SKM-1 (cell line): Measurements from ENCODE around the gene SCTR.

ENCODE experiments used
- DNase-seq: peaks from one replicate; lab custom pipeline; 2025; ENCODE audit not compliant: unreplicated experiment; lab: John Stamatoyannopoulos, UW

The SCTR gene

GRCh38 chr2:119475857-119476244 lies 48.4 kb downstream of the SCTR start:
- DNase-seq, result no peak

GRCh38 chr2:119475225-119475856 lies 48.9 kb downstream of the SCTR start:
- no peak for DNase-seq

GRCh38 chr2:119474371-119475224 lies 49.7 kb downstream of the SCTR start:
- no peak for DNase-seq

DNA sequence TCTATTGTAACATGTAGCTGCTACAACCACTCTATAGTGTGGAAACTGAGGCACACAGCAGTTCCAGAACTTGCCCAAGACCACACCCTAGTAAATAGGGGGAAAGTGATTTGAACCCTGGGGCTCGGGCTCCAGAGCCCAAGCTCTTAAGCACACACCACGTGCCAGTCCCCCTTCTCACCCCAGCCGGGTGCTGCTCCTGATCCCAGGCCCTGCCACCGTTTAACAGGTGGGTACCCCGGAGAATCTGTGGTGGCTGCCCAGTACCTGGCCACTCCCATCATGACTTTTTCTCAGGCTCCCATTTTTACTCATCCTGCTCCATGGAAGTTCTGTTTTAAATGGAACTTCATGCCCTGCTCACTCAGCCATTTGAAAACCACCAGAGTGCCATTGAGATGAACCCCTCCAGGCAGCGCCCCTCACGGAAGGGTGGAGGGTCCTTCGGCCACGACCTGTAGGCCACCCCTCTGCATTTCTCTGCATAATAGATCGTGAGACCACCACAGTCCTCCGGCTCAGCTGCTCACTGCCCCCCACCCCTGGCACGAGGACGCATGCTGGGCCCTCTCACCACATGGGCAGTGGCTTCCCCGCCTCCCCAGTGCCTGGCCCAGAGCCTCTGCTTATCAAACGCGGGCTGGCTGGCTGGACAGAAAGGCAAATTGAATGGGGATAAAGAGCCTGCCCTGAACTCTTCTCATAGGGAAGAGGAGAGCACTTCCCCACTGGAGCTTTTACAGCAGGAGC lies 50.5 kb downstream of the SCTR start:
- DNase-seq, result no peak

DNA sequence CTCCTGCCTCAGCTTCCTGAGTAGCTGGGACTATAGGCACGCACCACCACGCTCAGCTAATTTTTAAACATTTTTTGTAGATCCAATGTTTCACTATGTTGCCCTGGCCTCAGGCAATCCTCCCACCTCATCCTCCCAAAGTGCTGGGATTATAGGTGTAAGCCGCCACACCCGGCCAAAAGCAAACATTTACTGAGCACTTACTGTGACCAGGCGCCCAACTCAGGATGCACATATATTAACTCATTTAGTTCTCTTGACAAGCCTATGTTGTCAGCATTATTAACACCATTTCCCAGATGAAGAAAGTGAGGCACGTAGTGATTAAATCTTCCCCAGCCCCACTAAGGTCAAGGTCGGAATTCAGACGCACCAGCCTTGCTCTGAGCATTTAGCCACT lies 51.5 kb downstream of the SCTR start:
- DNase-seq, result no peak

GRCh38 chr2:119469661-119470297 lies 54.5 kb downstream of the SCTR start:
- DNase-seq, result no peak

- DNase-seq, result no peak
These were observed 55.2 kb downstream of the SCTR start for GRCh38 chr2:119469131-119469530.

DNA sequence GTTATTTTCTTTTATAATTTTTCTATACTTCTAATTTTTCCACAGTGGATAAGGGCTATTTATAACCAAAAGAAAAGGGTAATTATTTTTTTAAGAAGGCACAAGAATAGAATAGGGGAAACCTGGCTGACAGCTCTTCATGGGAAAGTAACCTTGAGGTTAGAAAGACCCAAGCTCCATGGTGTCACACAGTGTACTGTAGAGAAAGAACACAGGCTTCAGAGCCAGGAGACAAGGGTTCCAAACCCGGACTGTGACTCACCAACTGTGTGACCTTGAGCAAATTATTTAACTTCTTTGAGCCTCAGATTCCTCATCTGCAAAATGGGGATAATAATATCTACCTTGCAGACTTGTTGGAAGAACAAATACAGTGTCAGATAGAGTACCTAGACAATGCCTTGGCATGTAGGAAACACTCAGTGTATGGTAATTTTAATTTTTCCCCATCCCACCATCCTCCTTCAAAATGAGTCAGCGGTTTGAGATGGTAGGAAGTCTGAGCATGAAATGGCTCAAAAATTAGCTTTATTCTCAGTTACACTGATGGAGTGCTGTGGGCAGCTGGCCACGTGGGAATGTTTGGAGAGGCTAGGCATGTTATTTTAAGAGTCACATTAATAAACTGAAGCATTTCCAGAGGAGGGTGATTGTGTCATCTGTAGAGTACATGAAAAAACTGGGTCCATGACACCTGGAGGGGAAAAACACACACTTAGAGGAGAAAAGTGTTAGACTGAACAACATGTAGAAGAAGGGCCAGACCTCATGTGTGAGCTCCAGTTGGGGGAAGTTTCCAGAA lies 55.9 kb downstream of the SCTR start:
- DNase-seq, result no peak

DNA sequence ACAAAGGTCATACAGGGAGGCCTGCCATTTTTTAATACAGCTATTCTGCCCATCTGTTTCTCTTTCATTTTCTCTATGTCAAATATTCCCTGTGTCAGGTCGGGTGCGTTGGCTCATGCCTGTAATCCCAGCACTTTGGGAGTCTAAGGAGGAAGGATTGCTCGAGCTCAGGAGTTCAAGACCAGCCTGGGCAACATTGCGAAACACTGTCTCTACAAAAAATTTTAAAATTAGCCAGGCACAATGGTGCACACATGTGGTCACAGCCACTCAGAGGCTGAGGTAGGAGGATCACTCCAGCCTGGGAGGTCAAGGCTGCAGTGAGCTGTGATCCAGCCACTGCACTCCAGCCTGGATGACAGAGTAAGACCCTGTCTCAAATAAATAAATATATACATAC lies 57.9 kb downstream of the SCTR start:
- no peak for DNase-seq

DNA sequence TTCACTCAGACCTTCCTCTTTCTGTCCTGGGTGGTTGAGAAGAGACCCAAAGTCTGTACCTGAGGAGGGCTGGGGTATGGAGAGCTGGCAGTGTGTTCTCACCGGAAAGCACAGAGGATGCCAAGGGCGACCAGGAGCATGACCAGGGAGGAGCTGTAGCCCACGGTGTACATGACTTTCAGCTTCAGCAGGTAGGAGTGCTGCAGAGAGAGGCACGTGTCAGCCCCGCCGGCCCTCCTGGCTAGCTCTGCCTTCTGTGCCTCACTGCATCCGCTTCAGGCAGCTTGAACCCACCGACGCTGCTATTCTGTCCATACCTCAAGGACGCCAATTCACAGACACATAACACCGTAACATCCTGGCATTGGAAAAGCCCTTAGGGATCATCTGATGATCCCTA lies 58.6 kb downstream of the SCTR start:
- no peak for DNase-seq

DNA sequence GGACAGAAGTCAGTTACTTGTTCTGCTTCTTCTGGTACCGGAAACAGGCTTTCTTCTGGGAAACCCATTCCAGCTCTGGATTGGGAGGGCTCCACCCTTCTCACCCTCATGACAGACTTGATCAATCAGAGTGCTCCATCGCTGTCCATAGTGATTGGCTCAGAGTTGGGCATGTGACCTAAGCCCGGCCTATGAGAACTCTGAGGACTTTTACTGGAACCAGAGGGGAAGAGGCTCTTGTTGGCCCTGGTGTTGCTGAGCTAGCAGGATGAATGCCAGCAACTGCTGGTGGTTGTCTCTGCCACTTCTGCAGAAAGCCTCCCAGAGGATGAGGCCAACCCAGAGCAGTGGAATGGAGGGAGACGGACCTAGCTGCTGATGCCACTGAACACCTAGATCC lies 59.3 kb downstream of the SCTR start:
- no peak for DNase-seq

GRCh38 chr2:119463990-119464389 lies 60.3 kb downstream of the SCTR start:
- no peak for DNase-seq

GRCh38 chr2:119463136-119463535 lies 61.1 kb downstream of the SCTR start:
- DNase-seq, result no peak

- DNase-seq, result no peak
These were observed 61.7 kb downstream of the SCTR start for GRCh38 chr2:119462574-119462973.

GRCh38 chr2:119461811-119462210 lies 62.5 kb downstream of the SCTR start:
- DNase-seq, result no peak

DNA sequence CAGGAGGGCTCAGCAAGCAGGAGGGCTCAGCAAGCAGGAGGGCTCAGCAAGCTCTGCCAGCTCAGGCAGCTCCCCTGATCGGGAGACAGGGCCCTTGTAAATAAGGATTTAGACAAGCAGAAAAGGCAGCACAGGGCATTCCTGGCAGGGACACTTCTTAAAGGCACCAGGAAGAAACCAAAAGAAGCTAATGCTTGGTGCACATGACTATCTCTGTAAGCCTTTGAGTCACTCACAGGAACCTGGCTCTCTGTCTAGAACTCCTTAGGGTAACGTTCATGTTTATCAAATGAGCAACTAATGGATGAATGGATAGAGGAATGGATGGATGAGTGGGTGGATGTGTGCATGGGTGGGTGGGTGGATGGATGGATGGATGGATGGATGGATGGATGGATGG lies 64.2 kb downstream of the SCTR start:
- DNase-seq, result no peak

DNA sequence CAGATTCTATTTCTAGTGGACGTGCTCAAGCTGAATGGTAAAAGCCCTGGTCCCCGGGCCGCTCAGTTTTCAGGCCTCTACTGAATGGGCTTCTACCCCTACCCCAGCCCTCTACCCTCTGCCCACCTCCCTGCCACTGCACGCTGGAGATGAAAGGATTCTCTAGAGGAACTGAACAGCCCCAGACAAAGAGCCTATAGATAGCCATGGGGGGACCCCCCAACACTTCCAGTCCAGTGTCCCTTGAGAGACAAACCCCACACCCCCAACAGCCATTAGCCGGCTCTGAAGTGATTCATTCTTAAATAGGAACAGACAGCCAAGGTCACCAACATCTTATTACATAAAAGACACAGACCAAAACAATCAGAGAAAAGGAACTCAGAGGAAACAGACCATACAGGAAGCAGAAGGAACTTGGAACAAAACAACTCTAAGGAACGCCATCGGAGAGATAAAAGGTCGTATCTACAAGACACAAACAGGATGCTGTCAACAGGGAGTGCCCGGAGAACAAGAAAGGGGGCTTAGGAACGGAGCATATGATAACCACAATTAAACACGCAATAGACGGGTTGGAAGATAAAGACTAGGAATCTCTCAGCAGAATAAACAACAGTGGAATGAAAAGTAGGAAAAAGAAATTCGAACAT lies 69.1 kb downstream of the SCTR start:
- no peak for DNase-seq

- DNase-seq, result no peak
These were observed 70.2 kb downstream of the SCTR start for GRCh38 chr2:119453972-119454593.

DNA sequence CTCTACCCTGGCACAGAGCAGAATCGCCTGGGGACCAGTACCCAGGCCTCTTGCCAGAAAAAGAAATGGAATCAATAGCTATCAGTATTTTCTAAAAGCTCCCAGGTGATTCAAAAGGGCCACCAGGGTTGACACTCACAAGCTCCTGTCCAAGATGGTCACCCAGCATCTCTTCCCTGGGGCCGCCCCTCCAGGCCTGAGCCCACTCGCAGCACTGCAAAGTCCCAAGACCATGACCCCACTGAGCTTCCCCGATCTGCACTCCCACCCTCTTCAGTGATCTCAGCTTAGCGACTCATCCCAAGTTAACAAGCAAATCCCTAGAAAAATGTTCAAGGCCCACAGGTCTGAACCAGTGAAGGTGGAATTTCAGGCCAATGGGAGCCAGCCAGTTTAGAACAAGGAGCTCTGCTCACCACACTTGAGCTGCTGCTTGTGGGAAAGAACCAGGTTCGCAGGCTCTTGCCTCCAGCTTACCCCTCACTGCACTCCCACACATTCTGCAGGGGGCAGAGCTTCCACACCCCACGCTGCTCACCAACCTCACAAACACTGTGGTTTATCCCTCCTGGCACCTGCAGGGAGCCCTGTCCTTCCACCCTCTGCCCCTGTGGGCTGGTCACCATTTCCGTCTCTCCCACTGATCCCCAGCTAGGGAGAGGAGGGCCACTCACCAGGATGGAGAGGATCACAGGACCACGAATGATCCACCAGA lies 72.8 kb downstream of the SCTR start:
- DNase-seq, result no peak
